Non-pigmented ciliary epithelial cell (primary cell): ENCODE measurements around the gene C10orf53.

Experiments used
- DNase-seq: peaks from one replicate; pipeline ENCODE4 v3.0.0-alpha.2; 2010; ENCODE audit warnings: low read depth

The C10orf53 gene

GRCh38 chr10:49737474-49738201 is 58.2 kb downstream of the C10orf53 start:
- no peak for DNase-seq

GRCh38 chr10:49738616-49739360 is 59.3 kb downstream of the C10orf53 start:
- DNase-seq, result no peak

- no peak for DNase-seq
These were observed 60.0 kb downstream of the C10orf53 start for GRCh38 chr10:49739426-49739825.

GRCh38 chr10:49740346-49741107 is 61.1 kb downstream of the C10orf53 start:
- no peak for DNase-seq

GRCh38 chr10:49741108-49741995 is 61.9 kb downstream of the C10orf53 start:
- no peak for DNase-seq

- DNase-seq, result no peak
These were observed 63.4 kb downstream of the C10orf53 start for GRCh38 chr10:49742683-49743463.

- DNase-seq, result no peak
These were observed 64.1 kb downstream of the C10orf53 start for GRCh38 chr10:49743464-49744075.

- no peak for DNase-seq
These were observed 64.7 kb downstream of the C10orf53 start for GRCh38 chr10:49744091-49744685.

- DNase-seq, result no peak
These were observed 65.6 kb downstream of the C10orf53 start for GRCh38 chr10:49744924-49745605.

GRCh38 chr10:49745756-49746155 is 66.3 kb downstream of the C10orf53 start:
- no peak for DNase-seq

GRCh38 chr10:49746626-49747302 is 67.3 kb downstream of the C10orf53 start:
- DNase-seq, result no peak
